Measurements from ENCODE around the gene STOX2.

STOX2 gene

DNA sequence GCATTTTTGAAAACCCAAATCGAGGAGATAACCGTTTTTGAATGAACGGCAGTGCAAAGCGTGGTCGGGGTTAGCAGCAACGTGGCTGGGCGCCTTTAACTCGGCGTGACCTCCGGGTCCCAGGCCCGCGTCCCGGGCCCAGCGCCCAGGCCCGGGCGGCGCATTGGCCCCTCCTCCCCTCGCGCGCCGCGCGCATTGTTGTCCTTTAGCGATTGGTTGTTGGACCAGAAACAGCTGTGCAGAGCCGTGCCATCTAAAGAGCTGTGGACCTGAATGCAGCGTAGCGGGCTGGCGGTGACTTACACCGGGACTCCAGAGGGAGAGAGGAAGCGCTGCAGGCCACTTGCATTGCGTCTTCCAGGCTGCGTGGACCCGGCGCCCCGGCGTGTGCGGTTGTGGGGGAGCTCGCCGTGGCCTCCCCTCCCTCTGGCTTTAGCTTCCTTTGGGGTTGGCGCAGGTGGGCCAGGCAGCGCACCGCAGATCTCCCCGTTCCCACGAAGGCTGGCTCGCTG, at the start of gene STOX2:
Gene STOX2 (plus strand): TSS at position 227 of the 512 bp plus-strand sequence. CDS start 1,484 bp downstream, outside the sequence.
- DNase-seq (ENCODE audit: low read depth in 2 of 2, low spot score in 1 of 2) = no peak

DNA sequence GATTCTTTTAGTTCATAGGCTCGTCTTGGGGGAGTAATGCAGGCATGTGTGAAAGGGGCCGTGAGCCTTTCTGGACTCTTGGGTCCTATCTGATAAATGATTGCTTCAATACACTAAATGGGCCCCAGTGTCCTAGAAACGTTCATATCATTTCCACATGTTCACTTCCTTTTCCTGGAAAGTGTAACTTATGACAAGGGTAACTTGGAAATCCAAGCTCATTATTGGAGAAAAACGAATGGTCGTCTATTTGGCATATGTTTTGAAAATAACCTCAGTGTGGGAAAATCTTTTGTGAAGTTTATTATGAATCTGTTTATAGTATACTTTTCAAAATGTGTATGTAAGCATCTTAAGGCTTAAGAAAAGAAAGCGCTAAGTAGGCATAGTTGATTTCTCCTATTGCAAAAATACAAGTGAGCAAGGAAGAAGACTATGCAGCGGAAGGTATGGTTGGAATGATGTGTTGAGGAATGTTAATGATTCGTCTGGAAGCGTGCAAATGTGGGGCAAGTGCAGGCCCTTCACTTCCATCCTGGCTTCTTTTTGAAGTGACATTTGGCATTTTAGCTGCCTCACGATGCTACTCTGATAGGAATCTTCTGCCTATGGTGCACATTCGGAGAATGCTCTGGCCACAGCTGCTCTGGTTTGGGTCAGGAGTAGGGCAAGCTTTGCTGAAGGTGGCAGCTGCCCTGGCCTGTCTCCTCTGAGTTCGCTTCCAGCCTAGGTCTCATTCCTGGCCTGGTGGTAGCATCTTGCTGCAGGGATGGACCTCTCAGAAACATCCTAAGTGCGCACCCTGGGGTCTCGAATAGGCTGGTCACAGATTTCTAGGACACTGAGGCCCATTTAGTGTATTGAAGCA, 49.5 kb upstream of the STOX2 start:
- DNase-seq (ENCODE audit: low read depth in 2 of 2, low spot score in 1 of 2) = no peak

DNA sequence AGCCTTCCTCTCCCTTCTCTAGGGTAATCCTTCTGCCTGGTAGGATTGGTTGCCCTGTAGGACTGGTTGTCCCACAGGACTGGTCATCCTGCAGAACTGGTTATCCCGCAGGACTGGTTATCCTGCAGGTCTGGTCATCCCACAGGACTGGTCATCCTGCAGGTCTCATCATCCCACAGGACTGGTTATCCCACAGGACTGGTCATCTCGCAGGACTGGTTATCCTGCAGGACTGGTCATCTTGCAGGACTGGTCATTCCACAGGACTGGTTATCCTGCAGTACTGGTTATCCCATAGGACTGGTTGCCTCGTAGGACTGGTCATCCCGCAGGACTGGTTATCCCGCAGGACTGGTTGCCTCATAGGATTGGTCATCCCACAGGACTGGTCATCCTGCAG, 48.1 kb upstream of the STOX2 start:
- DNase-seq (ENCODE audit: low read depth in 2 of 2, low spot score in 1 of 2) = no peak

GRCh38 chr4:183858011-183858615, 47.0 kb upstream of the STOX2 start:
- no peak for DNase-seq (ENCODE audit: low read depth in 2 of 2, low spot score in 1 of 2)

GRCh38 chr4:183860119-183860518, 45.0 kb upstream of the STOX2 start:
- DNase-seq (ENCODE audit: low read depth in 2 of 2, low spot score in 1 of 2) = no peak

DNA sequence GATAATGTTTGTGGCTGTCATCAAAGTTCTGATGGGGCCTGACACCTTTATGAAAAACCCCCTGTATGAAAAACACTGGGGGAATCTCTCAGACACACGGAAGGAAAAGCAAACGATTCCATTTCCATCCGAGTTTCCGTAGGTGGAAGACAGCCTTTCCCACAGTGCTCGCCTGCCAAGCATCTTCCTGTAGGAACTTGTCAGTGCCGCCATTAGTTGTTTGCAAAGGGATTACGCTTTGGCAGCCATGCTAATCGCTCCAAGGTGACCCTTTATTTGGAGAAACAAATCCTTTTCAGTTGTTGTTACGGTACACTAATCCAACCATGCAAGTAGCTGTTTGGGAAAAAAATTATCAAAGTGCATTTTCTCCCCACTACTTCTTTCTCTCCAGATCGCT, 44.4 kb upstream of the STOX2 start:
- no peak for DNase-seq (ENCODE audit: low read depth in 2 of 2, low spot score in 1 of 2)

GRCh38 chr4:183861426-183861825, 43.7 kb upstream of the STOX2 start:
- DNase-seq (ENCODE audit: low read depth in 2 of 2, low spot score in 1 of 2) = no peak

GRCh38 chr4:183863155-183863825, 41.8 kb upstream of the STOX2 start:
- no peak for DNase-seq (ENCODE audit: low read depth in 2 of 2, low spot score in 1 of 2)

DNA sequence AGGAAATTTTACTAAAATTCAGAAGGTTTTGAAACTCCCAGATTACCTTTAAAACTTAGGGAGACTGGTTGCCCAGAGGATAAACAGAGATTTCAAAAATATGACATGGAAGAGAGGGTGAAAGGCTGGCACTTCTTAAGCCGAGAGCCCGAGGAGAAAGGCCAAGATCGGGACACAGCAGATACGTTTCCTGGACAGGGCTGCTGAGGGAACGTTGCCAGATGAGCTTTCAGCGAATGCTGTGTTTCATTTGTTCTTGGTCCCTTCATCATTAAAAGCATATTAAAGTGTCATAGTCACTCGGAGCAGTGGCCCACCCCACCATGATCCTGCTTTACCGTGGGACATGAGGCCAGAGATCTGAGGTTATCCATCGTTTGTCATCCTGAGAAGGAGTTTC, 37.9 kb upstream of the STOX2 start:
- DNase-seq (ENCODE audit: low read depth in 2 of 2, low spot score in 1 of 2) = no peak

DNA sequence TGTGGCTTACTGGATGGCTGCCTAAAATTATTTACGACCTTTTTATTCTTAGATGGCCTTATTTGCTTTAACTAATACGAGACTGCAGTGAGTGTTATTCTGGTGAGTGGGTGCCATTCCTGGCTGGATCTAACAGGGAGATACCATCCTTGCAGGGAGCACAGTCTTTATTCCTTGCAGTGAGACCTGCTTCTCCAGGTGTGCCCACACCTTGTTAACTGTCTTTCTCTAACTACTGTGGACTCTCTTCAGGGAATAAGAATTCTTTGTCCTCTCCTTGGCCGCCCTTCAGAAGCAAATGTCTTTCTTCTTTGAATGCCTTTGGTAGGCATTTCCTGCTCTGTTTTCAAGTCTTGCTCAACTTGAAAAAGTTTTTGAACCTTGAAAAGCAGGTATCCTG, 34.1 kb upstream of the STOX2 start:
- no peak for DNase-seq (ENCODE audit: low read depth in 2 of 2, low spot score in 1 of 2)

- DNase-seq (ENCODE audit: low read depth in 2 of 2, low spot score in 1 of 2) = no peak
Measured at GRCh38 chr4:183871581-183871980, 33.5 kb upstream of the STOX2 start.

GRCh38 chr4:183872531-183872930, 32.6 kb upstream of the STOX2 start:
- no peak for DNase-seq (ENCODE audit: low read depth in 2 of 2, low spot score in 1 of 2)

GRCh38 chr4:183873409-183874185, 31.5 kb upstream of the STOX2 start:
- no peak for DNase-seq (ENCODE audit: low read depth in 2 of 2, low spot score in 1 of 2)

DNA sequence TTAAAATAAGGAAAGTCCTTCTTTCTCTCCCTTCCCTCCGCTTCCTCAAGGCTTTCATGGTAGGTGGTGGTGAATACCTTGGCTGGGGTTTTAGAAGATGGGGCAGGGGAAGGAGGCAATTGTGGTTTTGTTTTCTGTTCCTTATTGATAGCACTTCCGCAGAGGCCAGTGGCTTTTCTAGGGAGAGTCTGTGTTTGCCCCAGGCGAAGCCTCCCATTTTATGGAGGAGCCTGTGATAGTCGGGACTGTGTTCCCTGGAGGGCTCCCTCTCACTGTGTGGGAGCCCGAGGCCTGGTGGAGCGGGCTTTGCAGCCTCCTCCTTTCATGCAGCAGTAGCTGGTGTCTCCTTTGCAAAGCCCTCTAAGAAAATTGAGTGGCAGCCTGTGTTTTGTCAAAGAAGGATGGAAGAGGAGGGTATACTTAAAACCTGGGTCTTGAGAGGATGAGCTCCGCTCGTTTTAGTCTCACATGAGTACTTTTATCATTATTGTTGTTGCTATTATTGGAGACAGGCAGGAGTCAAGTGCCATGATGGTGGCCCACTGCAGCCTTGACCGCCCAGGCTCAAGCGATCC, 29.8 kb upstream of the STOX2 start:
- DNase-seq (ENCODE audit: low read depth in 2 of 2, low spot score in 1 of 2) = no peak

DNA sequence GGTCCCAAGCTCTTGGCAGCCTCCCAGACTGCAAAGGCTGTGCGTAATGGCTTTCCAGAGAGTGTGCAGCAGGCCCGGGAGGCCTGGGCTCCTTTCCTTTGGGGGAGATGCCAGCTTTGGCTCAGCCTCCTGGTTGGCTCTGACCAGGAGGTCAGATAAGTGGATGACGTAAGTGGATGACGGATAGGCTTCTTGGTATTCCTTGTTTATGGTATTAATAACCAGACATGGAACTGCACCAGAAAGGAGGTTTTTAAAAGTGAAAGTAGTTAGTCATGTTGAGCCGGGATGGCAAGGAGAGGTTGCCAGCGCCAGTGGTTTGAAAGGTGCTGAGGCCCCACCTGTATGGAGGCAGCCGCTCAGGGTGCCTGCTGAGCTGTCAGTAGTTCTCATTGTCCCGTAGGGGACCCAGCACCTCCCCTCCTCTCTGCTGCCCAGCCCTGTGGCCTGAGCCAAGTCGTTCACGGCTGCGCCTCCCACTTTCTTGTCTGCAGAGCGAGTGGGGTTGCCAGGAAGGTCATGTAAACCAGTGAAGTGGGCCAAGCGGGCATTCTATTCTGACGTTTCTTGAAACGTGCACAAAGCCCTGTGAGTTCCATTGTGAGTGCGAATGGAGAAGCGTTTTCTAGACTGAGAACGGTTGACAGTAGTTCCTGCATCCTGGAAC, 28.7 kb upstream of the STOX2 start:
- no peak for DNase-seq (ENCODE audit: low read depth in 2 of 2, low spot score in 1 of 2)

DNA sequence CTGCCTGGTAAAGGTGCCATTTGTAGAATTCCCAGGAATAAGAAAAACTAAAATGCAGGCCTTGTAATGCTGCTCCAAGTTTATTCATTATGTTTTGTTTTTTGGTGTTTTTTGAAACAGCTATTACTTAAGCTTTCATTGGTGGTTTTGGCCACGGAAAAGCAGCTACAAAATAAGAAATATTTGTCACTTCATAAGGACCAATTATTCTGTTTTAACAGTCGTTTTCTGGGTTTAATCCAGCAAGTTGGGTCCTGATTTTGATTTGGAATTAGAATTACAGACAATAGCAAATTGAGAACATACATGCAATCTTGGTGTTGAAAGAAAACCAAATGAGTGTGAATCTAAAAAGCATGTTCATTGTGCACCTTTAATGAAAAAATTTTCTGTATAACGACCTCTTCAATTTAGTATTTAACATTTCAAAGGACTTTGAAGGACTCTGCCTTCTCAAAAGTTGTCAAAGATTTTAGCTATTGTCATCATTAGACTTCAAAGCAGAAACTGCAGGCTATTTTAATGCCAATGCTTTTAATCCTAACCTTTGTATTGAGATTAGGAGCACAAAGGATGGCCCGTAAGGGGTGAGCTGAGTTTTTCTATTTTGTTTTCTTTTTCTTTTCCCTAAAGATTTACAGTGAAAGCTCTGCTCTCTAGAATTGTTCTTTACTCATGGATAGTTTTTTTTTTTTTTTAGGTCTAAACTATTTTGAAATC, 26.7 kb upstream of the STOX2 start:
- no peak for DNase-seq (ENCODE audit: low read depth in 2 of 2, low spot score in 1 of 2)

- DNase-seq (ENCODE audit: low read depth in 2 of 2, low spot score in 1 of 2) = no peak
Measured at GRCh38 chr4:183885205-183885720, 19.8 kb upstream of the STOX2 start.

DNA sequence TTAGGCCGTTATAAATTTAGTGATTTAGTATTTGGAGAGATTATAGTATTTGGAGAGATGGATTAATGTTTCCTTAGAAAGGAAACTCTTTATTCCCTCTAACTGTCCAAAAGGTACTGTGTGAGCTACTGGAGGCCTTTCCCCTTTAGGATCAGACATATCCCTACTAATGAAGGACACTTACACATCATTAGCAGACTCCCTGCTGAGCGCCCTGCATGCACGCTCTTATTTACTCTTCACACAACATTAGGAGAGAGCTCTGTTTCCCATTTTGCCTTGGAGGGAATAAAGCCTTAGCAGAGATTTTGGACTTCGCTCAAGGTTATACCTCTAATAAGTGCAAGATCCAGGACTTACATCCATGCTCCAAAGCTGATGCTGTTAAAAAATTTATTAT, 17.8 kb upstream of the STOX2 start:
- no peak for DNase-seq (ENCODE audit: low read depth in 2 of 2, low spot score in 1 of 2)

DNA sequence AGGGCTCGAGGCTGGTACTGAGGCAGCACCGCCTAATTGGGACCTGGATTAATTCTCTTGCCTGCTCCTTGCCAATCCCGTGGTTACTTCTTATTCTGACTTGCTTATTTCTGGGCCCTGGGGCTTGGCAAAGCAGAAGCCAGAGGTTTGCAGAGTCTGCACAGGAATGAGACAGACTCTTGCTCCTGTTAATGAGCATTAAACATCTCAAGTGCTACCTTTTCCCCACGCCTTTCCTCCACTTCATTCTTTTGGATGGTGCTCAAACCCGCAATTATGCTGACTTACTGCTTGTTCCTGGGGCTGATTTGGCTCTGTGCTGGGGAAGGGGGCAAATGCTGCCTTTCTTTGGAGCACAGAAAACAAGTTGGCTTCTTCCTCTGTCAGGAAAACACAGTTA, 16.5 kb upstream of the STOX2 start:
- DNase-seq (ENCODE audit: low read depth in 2 of 2, low spot score in 1 of 2) = no peak

All from stimulated activated CD8-positive, alpha-beta memory T cell treated with anti-CD3 and anti-CD28 coated beads, Interleukin-4, amount 100 ng/mL, for 4 hours (primary cell).